GM23338 (cell line): ENCODE measurements around the gene APOA1. TPM values are rescaled to one million over a fixed set of nuclear protein-coding genes. Genes with fewer than 3 reads are reported as not detected.

Source experiments
- ATAC-seq: fragments of 200-7000 bp; cut with Tn5 transposase; 3 replicates; pipeline ENCODE4 v1.9.1; 2020
- DNase-seq: peaks from one replicate; pipeline ENCODE4 v3.0.0-alpha.2; 2015; ENCODE audit warnings: low spot score
- H2AFZ ChIP-seq: fragments of 200-600 bp; sonication (generic); 2 replicates; pipeline ENCODE4 v1.8.0; 2016; ENCODE audit warnings: antibody characterized with exemption, mild to moderate bottlenecking, moderate library complexity
- H3F3A ChIP-seq: fragments of 200-600 bp; sonication (generic); replicated peaks from 2 replicates; pipeline ENCODE4 v1.8.0; 2017; ENCODE audit warnings: antibody characterized with exemption, mixed run types, low read depth
- H3K27ac ChIP-seq: fragments of 200-600 bp; sonication (generic); 2 replicates; pipeline ENCODE4 v1.6.1; 2016; ENCODE audit warnings: low read depth
- H3K27me3 ChIP-seq: fragments of 200-600 bp; sonication (generic); 2 replicates; pipeline ENCODE4 v1.8.0; 2016; ENCODE audit warnings: mild to moderate bottlenecking, mixed run types, moderate library complexity; ENCODE audit not compliant: insufficient read depth
- H3K36me3 ChIP-seq: fragments of 200-600 bp; sonication (generic); 2 replicates; pipeline ENCODE4 v1.8.0; 2016; ENCODE audit warnings: mild to moderate bottlenecking; ENCODE audit not compliant: insufficient read depth
- H3K4me1 ChIP-seq: fragments of 200-600 bp; sonication (generic); 2 replicates; pipeline ENCODE4 v1.8.0; 2016; ENCODE audit warnings: mild to moderate bottlenecking, moderate library complexity; ENCODE audit not compliant: insufficient read depth
- H3K4me2 ChIP-seq: fragments of 200-600 bp; sonication (generic); 2 replicates; pipeline ENCODE4 v1.7.1; 2017; ENCODE audit warnings: mixed run types
- H3K4me3 ChIP-seq: fragments of 200-600 bp; sonication (generic); 2 replicates; pipeline ENCODE4 v1.6.1; 2016; ENCODE audit warnings: mixed run types
- H3K79me2 ChIP-seq: fragments of 200-600 bp; sonication (generic); replicated peaks from 2 replicates; pipeline ENCODE4 v1.8.0; 2017; ENCODE audit warnings: mild to moderate bottlenecking; ENCODE audit not compliant: insufficient read depth
- H3K9me2 ChIP-seq: fragments of 200-600 bp; sonication (generic); 2 replicates; pipeline ENCODE4 v1.8.0; 2017; ENCODE audit not compliant: insufficient read depth
- H4K20me1 ChIP-seq: fragments of 200-600 bp; sonication (generic); replicated peaks from 2 replicates; pipeline ENCODE4 v1.8.0; 2017; ENCODE audit warnings: mild to moderate bottlenecking; ENCODE audit not compliant: insufficient read depth
- H3K27ac Mint-ChIP-seq: 2 replicates; pipeline ENCODE4 v1.8.0; 2020; ENCODE audit warnings: inconsistent platforms, mild to moderate bottlenecking, moderate library complexity, mixed read lengths
- H3K27me3 Mint-ChIP-seq: 3 replicates; pipeline ENCODE4 v1.8.0; 2022; ENCODE audit warnings: low read depth, mild to moderate bottlenecking, moderate library complexity, mixed read lengths, inconsistent platforms; ENCODE audit not compliant: insufficient read depth, poor library complexity
- H3K36me3 Mint-ChIP-seq: 3 replicates; pipeline ENCODE4 v1.8.0; 2021; ENCODE audit warnings: low read depth, mild to moderate bottlenecking, inconsistent platforms, moderate library complexity, mixed read lengths
- H3K4me1 Mint-ChIP-seq: 3 replicates; pipeline ENCODE4 v1.8.0; 2020; ENCODE audit warnings: mild to moderate bottlenecking, inconsistent platforms, mixed read lengths
- H3K4me3 Mint-ChIP-seq: 3 replicates; pipeline ENCODE4 v1.8.0; 2021; ENCODE audit warnings: moderate library complexity, mild to moderate bottlenecking, inconsistent platforms, mixed read lengths
- H3K9me3 Mint-ChIP-seq: 3 replicates; pipeline ENCODE4 v1.8.0; 2020; ENCODE audit warnings: moderate library complexity, mild to moderate bottlenecking, inconsistent platforms, mixed read lengths
- CREB1 ChIP-seq: fragments of 250-450 bp; sonication (Bioruptor Pico); IDR thresholded peaks from 2 replicates; pipeline ENCODE4 v1.5.0; 2020; ENCODE audit warnings: low read depth, mild to moderate bottlenecking, moderate library complexity
- CTCF ChIP-seq, 2 experiments: fragments of 200-600 bp in 1 of 2; sonication (generic) in 1 of 2; conservative IDR thresholded peaks; 2 replicates each; pipeline versions ENCODE4 v1.5.1 to v1.6.1; 2016 to 2017; ENCODE audit warnings: antibody characterized with exemption in 2 of 2, low read depth in 2 of 2, mild to moderate bottlenecking in 2 of 2, moderate library complexity in 1 of 2
- ETS1 ChIP-seq: IDR thresholded peaks from 2 replicates; pipeline ENCODE4 v1.6.1; 2016; ENCODE audit warnings: antibody characterized with exemption
- EZH2 ChIP-seq: fragments of 200-600 bp; sonication (generic); IDR thresholded peaks from one replicate; pipeline ENCODE4 v1.8.0; 2017; ENCODE audit warnings: antibody characterized with exemption, mild to moderate bottlenecking, low read depth; ENCODE audit not compliant: unreplicated experiment
- EZH2phosphoT487 ChIP-seq: fragments of 200-600 bp; sonication (generic); IDR thresholded peaks from one replicate; pipeline ENCODE4 v1.8.1; 2018; ENCODE audit warnings: antibody characterized with exemption; ENCODE audit not compliant: unreplicated experiment
- JUNB ChIP-seq: IDR thresholded peaks from one replicate; pipeline ENCODE4 v1.6.1; 2016; ENCODE audit warnings: antibody characterized with exemption; ENCODE audit not compliant: unreplicated experiment
- NANOG ChIP-seq: IDR thresholded peaks from 2 replicates; pipeline ENCODE4 v1.6.1; 2016; ENCODE audit warnings: antibody characterized with exemption, borderline replicate concordance
- POLR2AphosphoS5 ChIP-seq: IDR thresholded peaks from 2 replicates; pipeline ENCODE4 v1.6.1; 2016; ENCODE audit warnings: antibody characterized with exemption, low read depth
- STAT1 ChIP-seq: IDR thresholded peaks from one replicate; pipeline ENCODE4 v1.6.1; 2016; ENCODE audit warnings: antibody characterized with exemption; ENCODE audit not compliant: unreplicated experiment
- ZNF114 ChIP-seq: fragments of 250-450 bp; sonication (Bioruptor Pico); IDR thresholded peaks from 2 replicates; pipeline ENCODE4 v1.5.0; 2020; ENCODE audit warnings: mild to moderate bottlenecking, moderate library complexity
- ZNF331 ChIP-seq: fragments of 250-450 bp; sonication (Bioruptor Pico); IDR thresholded peaks from 2 replicates; pipeline ENCODE4 v1.5.0; 2020; ENCODE audit warnings: low read depth, mild to moderate bottlenecking, moderate library complexity
- ZNF462 ChIP-seq: fragments of 250-450 bp; sonication (Bioruptor Pico); IDR thresholded peaks from 2 replicates; pipeline ENCODE4 v1.5.0; 2020; ENCODE audit warnings: mild to moderate bottlenecking, moderate library complexity
- polyA plus RNA-seq: library from polyadenylated mRNA; unstranded; fragments of >200 nt; fragmentation: Nextera tagmentation; extraction: Ambion mirVana; gene quantifications from 2 replicates; pipeline ENCODE4 v1.2.1, GENCODE V29; 2016
- total RNA-seq: library from RNA; depleted of rRNA; stranded (reverse); fragments of >200 nt; shearing (Covaris generic); gene quantifications from 2 replicates; pipeline ENCODE4 v1.2.3, GENCODE V29; 2014
- TF ChIP-seq, protein P1 (sequence below): IDR thresholded peaks from one replicate; pipeline ENCODE4 v1.6.1; 2018; ENCODE audit warnings: antibody characterized with exemption; ENCODE audit not compliant: unreplicated experiment

The APOA1 gene
- total and polyA plus RNA-seq, 2 experiments from 2014 or later = 0.60 TPM; not detected in 1

GRCh38 chr11:116829525-116830183 is 7.8 kb downstream of the APOA1 start, which contains the start of gene APOC3:
TSS of gene APOC3 (plus strand) at chr11:116829907. CDS start at chr11:116830583, 676 bp downstream.
- Histone ChIP-seq H3K27me3 (no peaks in the 10 kb centered on the region), H3K79me2 (no peaks in the 10 kb centered on the region), H3K4me1 (no peaks in the 10 kb centered on the region), H3K27ac (no peak within 1 kb of the TSS), H3K9me2 (no peaks in the 10 kb centered on the region), H3K4me2 (no peak within 1 kb of the TSS), H3K4me3 (no peak within 1 kb of the TSS), H3F3A (no peaks in the 10 kb centered on the region), H3K36me3 (no peaks in the 10 kb centered on the region), H2AFZ (no peak within 1 kb of the TSS), H4K20me1 (no peaks in the 10 kb centered on the region)
- no peak for DNase-seq
- no peaks in the 10 kb centered on the region for H3K9me3 Mint-ChIP-seq
- peaks cover 9% of the 10 kb centered on the region for H3K27me3 Mint-ChIP-seq
- H3K27ac Mint-ChIP-seq = no peak within 1 kb of the TSS
- H3K36me3 Mint-ChIP-seq = no peaks in the 10 kb centered on the region
- peak; percentile 23 for ATAC-seq
- no peak for TF ChIP-seq STAT1
- TF ChIP-seq POLR2AphosphoS5 = no peak
- no peak for TF ChIP-seq CTCF (conservative IDR thresholded peaks at IDR 0.05; ENCODE audit: low read depth in 2 of 2)
- TF ChIP-seq ZNF462 (CRISPR knock-in tag) = no peak
- TF ChIP-seq CREB1 = no peak
- no peak for TF ChIP-seq ZNF114
- no peak for TF ChIP-seq EZH2
- TF ChIP-seq ETS1 = no peak
- TF ChIP-seq, protein P1, sequence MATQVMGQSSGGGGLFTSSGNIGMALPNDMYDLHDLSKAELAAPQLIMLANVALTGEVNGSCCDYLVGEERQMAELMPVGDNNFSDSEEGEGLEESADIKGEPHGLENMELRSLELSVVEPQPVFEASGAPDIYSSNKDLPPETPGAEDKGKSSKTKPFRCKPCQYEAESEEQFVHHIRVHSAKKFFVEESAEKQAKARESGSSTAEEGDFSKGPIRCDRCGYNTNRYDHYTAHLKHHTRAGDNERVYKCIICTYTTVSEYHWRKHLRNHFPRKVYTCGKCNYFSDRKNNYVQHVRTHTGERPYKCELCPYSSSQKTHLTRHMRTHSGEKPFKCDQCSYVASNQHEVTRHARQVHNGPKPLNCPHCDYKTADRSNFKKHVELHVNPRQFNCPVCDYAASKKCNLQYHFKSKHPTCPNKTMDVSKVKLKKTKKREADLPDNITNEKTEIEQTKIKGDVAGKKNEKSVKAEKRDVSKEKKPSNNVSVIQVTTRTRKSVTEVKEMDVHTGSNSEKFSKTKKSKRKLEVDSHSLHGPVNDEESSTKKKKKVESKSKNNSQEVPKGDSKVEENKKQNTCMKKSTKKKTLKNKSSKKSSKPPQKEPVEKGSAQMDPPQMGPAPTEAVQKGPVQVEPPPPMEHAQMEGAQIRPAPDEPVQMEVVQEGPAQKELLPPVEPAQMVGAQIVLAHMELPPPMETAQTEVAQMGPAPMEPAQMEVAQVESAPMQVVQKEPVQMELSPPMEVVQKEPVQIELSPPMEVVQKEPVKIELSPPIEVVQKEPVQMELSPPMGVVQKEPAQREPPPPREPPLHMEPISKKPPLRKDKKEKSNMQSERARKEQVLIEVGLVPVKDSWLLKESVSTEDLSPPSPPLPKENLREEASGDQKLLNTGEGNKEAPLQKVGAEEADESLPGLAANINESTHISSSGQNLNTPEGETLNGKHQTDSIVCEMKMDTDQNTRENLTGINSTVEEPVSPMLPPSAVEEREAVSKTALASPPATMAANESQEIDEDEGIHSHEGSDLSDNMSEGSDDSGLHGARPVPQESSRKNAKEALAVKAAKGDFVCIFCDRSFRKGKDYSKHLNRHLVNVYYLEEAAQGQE = no peak
- TF ChIP-seq ZNF331 (CRISPR knock-in tag) = no peak
- no peak for TF ChIP-seq JUNB
- TF ChIP-seq NANOG = no peak
- TF ChIP-seq EZH2phosphoT487 = no peak
- H3K4me1 Mint-ChIP-seq = peaks cover under 1% of the 10 kb centered on the region
- H3K4me3 Mint-ChIP-seq = no peak within 1 kb of the TSS
